SK-N-SH (cell line): ENCODE data around the gene MAT1A. TPM values are rescaled to one million over a fixed set of nuclear protein-coding genes. Genes with fewer than 3 reads are reported as not detected.
"Not testable (repeated sequence)": the region's sequence is repeated elsewhere in the genome, so short reads cannot be mapped to it uniquely, and the experiment has no call there.

Experiments used
- CTCF ChIA-PET: fragments of 300-600, 350-600 bp; formaldehyde crosslinking; extraction: SDS; loops from one replicate; lab custom pipeline; 2021; lab: Yijun Ruan, JAX
- POLR2A ChIA-PET: fragments of 350-600 bp; sonication (Branson Sonifier 250); formaldehyde crosslinking; extraction: SDS; loops from one replicate; lab custom pipeline; 2020; ENCODE audit warnings: antibody characterized with exemption, inconsistent platforms; lab: Yijun Ruan, JAX
- DNase-seq: peaks from one replicate; pipeline ENCODE4 v3.0.0; 2012
- H2AFZ ChIP-seq: fragments of 200-600 bp; sonication (generic); 2 replicates; pipeline ENCODE4 v1.8.1; 2016; ENCODE audit warnings: antibody characterized with exemption, mild to moderate bottlenecking, low read depth
- H3F3A ChIP-seq: fragments of 200-600 bp; sonication (generic); replicated peaks from 2 replicates; pipeline ENCODE3; 2016; ENCODE audit warnings: antibody characterized with exemption, mild to moderate bottlenecking; ENCODE audit not compliant: insufficient read depth
- H3K27ac ChIP-seq, 2 experiments: fragments of 200-500 bp in 1 of 2; fragments of 200-600 bp in 1 of 2; sonication (Bioruptor generic) in 1 of 2; sonication (generic), shearing (Covaris generic) in 1 of 2; 2 replicates each; pipeline versions ENCODE4 v1.5.1 to v1.6.1; 2014 to 2016; ENCODE audit warnings: low read depth in 2 of 2, inconsistent platforms in 1 of 2, low read length in 1 of 2, mild to moderate bottlenecking in 1 of 2, mixed read lengths in 1 of 2
- H3K27me3 ChIP-seq: fragments of 200-600 bp; sonication (generic), shearing (Covaris generic); 2 replicates; pipeline ENCODE4 v1.6.1; 2016; ENCODE audit warnings: mixed run types; ENCODE audit not compliant: insufficient read depth
- H3K36me3 ChIP-seq, 2 experiments: fragments of 200-500 bp in 1 of 2; fragments of 200-600 bp in 1 of 2; sonication (Bioruptor generic) in 1 of 2; sonication (generic) in 1 of 2; replicated peaks in 1 of 2; 2 replicates each; pipeline versions ENCODE3 to v1.5.1; 2014 to 2016; ENCODE audit warnings: low read length in 1 of 2, mild to moderate bottlenecking in 1 of 2; ENCODE audit not compliant: insufficient read depth in 2 of 2, control insufficient read depth in 1 of 2
- H3K4me1 ChIP-seq, 2 experiments: fragments of 200-500 bp in 1 of 2; fragments of 200-600 bp in 1 of 2; sonication (Bioruptor generic) in 1 of 2; sonication (generic), shearing (Covaris generic) in 1 of 2; 2 replicates each; pipeline versions ENCODE4 v1.5.1 to v1.6.1; 2014 to 2016; ENCODE audit warnings: low read depth in 1 of 2, low read length in 1 of 2, mixed run types in 1 of 2; ENCODE audit not compliant: insufficient read depth in 2 of 2, control insufficient read depth in 1 of 2
- H3K4me2 ChIP-seq: fragments of 200-600 bp; sonication (generic), shearing (Covaris generic); 2 replicates; pipeline ENCODE4 v1.6.1; 2017; ENCODE audit warnings: mixed run types
- H3K4me3 ChIP-seq, 2 experiments: fragments of 200-500 bp in 1 of 2; fragments of 200-600 bp in 1 of 2; sonication (Bioruptor generic) in 1 of 2; sonication (generic), shearing (Covaris generic) in 1 of 2; 2 replicates each; pipeline versions ENCODE4 v1.5.1 to v1.8.1; 2014 to 2016; ENCODE audit warnings: low read depth in 2 of 2, inconsistent platforms in 1 of 2, low read length in 1 of 2, mild to moderate bottlenecking in 1 of 2, mixed read lengths in 1 of 2, moderate library complexity in 1 of 2
- H3K79me2 ChIP-seq: fragments of 200-600 bp; sonication (generic); 2 replicates; pipeline ENCODE4 v1.8.1; 2017; ENCODE audit warnings: mild to moderate bottlenecking; ENCODE audit not compliant: insufficient read depth
- H3K9ac ChIP-seq: fragments of 200-600 bp; sonication (generic); 2 replicates; pipeline ENCODE4 v1.6.1; 2017; ENCODE audit warnings: mixed run types
- H3K9me2 ChIP-seq: fragments of 200-600 bp; sonication (generic); 2 replicates; pipeline ENCODE4 v1.6.1; 2017; ENCODE audit warnings: mixed run types
- H3K9me3 ChIP-seq: fragments of 200-600 bp; sonication (generic); 2 replicates; pipeline ENCODE4 v1.6.1; 2017; ENCODE audit warnings: mixed run types, mild to moderate bottlenecking, moderate library complexity
- H4K20me1 ChIP-seq: fragments of 200-600 bp; sonication (generic); 2 replicates; pipeline ENCODE4 v1.6.1; 2017; ENCODE audit warnings: mild to moderate bottlenecking, mixed run types; ENCODE audit not compliant: insufficient read depth
- WGBS: methylation state at CpG from one replicate; pipeline ENCODE4 v1.1.6; 2017; ENCODE audit warnings: low lambda C conversion rate; 5-methylcytosine and 5-hydroxymethylcytosine counted together
- polyA plus RNA-seq, 3 experiments: library from polyadenylated mRNA; depleted of rRNA; stranded (reverse); fragments of >200 nt; gene quantifications; 2 replicates each; pipeline ENCODE4 v1.2.3, GENCODE V29; 2012

MAT1A gene
- polyA plus RNA-seq, 1 of the 3 experiments (the other 2 are of a cell fraction) = 0.03 TPM

DNA sequence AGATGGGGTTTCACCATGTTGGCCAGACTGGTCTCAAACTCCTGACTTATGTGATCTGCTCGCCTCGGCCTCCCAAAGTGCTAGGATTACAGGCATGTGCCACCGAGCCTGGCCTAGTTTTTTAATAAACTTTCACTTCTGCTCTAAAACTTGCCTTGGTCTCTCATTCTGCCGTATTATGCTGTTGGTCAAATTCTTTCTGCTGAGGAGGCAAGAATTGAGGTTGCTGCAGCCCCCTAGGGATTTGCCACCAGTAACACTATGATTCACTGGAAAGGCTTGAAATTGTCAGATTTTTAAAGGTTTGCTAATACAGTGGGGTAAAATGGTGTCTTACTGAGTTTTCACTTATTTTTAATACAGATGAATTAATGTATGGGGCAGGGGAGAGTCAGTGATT lies 62.7 kb downstream of the MAT1A start:
- H3K4me3 ChIP-seq, H3K36me3 ChIP-seq, H3K79me2 ChIP-seq, H4K20me1 ChIP-seq, H3K9me3 ChIP-seq, H2AFZ ChIP-seq, H3F3A ChIP-seq, CTCF ChIA-PET, POLR2A ChIA-PET, H3K9me2 ChIP-seq, H3K4me1 ChIP-seq, DNase-seq, H3K27me3 ChIP-seq, H3K9ac ChIP-seq, H3K4me2 ChIP-seq, H3K27ac ChIP-seq: not testable (repeated sequence)
- 82% methylated on average over 4 of the region's 4 CpGs for WGBS

- POLR2A ChIA-PET = not testable (repeated sequence)
- CTCF ChIA-PET = interaction anchor here (0.7 to 3.8 kb wide), 15 partner anchors 36 to 170 kb away, joined by 3 to 93 read pairs (median 6); no protein-coding TSS in a partner anchor
Observed at GRCh38 chr10:80223031-80223419, 66.4 kb downstream of the MAT1A start.

More at GRCh38 chr10:80223031-80223419, 66.4 kb downstream of the MAT1A start:
- H3K4me1 ChIP-seq, H4K20me1 ChIP-seq, H3K9me3 ChIP-seq, H3K27me3 ChIP-seq, H3K4me2 ChIP-seq, H3K27ac ChIP-seq, H3F3A ChIP-seq, H3K9me2 ChIP-seq, H3K9ac ChIP-seq, DNase-seq, H3K36me3 ChIP-seq, H3K79me2 ChIP-seq, H2AFZ ChIP-seq, H3K4me3 ChIP-seq: not testable (repeated sequence)
- WGBS = 69% methylated on average over 2 of the region's 5 CpGs

Other genes starting within 250 kb of the MAT1A start
- gene TMEM254, start 211.0 kb downstream of the MAT1A start, polyA plus RNA-seq (2012; rRNA removed) = 20.5 and 27.3 TPM in 2 replicates
- gene PLAC9, start 156.9 kb downstream of the MAT1A start, polyA plus RNA-seq (2012; rRNA removed) = 0.21 TPM in 1 of 2 replicates, not detected in the other
- 50.9 and 53.6 TPM in 2 replicates for gene ANXA11, start 84.1 kb downstream of the MAT1A start, polyA plus RNA-seq (2012; rRNA removed)
- not detected in 2 replicates for gene DYDC1, start 67.1 kb upstream of the MAT1A start, polyA plus RNA-seq (2012; rRNA removed)
- gene DYDC2, start 67.1 kb upstream of the MAT1A start, polyA plus RNA-seq (2012; rRNA removed) = 0.08 and 0.10 TPM in 2 replicates
- 14.0 and 15.6 TPM in 2 replicates for gene PRXL2A, start 118.9 kb upstream of the MAT1A start, polyA plus RNA-seq (2012; rRNA removed)
- 44.0 and 78.1 TPM in 2 replicates for gene TSPAN14, start 164.7 kb upstream of the MAT1A start, polyA plus RNA-seq (2012; rRNA removed)
- gene SH2D4B, start 248.2 kb upstream of the MAT1A start, polyA plus RNA-seq (2012; rRNA removed) = not detected in 2 replicates